ENCODE results near the gene COX6A1.
"Not testable (repeated sequence)": the region's sequence is repeated elsewhere in the genome, so short reads cannot be mapped to it uniquely, and the experiment has no call there.

Gene COX6A1

DNA sequence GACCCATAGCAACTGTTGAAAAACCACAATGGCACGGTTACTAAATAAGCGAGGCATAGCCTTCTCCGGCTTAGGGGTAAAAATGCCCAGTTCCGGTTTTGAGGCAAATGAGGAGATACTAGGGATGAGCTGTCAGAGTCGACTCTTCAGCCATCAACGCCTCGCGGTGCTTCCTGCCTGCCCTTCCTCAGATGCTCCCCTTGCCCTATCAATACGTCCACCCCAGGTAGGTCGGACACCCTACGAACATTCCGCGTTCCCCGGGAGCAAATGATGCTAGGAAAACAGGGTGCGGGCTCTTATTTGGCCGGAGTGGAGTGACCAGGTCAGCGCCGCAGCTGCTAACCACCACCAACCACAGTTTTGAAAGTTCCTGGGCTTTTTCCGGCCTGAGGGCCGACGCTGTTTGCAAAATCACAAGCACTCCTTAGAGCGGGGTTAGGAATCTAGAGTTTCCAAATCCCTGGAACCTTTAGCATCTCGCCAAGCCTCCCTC lies 30.5 kb downstream of the COX6A1 start:
- no peak for DNase-seq

DNA sequence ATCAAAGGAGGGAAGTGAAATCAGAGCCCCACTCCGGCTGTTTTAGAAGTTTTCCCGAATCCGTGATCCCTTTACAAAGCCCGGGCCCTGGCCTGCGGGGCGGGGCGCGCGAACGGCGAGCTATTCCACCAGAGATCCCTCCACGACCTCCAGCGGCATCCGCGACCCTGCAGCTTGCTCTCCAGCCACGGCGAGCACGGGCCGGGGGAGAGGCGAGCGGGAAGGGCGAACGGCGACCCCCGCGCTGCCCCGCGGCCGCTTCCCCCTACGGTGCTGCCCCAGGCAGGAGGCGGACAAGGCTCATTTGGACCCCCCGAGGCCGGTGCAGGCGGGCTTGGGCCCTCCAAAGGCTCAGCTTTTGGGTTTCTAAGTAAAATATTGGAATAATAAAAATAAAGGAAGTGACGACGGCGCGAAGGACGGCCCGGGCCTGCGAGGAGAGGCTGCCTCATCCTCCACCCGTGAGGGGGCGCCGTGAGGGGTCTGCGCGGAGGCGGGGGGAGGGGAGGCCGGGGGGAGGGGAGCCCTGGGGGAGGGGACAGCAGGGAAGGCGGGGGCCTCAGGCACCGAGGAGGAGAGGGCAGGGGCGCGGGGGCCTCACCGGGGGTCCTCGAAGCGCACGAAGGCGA lies 31.0 kb downstream of the COX6A1 start:
- DNase-seq: no peak

- DNase-seq: peak; percentile 97
Observed at GRCh38 chr12:120469450-120470149, 31.7 kb downstream of the COX6A1 start, which contains the start of gene SRSF9. Gene SRSF9 (minus strand): TSS chr12:120469748. CDS start chr12:120469609, 139 bp downstream.

DNA sequence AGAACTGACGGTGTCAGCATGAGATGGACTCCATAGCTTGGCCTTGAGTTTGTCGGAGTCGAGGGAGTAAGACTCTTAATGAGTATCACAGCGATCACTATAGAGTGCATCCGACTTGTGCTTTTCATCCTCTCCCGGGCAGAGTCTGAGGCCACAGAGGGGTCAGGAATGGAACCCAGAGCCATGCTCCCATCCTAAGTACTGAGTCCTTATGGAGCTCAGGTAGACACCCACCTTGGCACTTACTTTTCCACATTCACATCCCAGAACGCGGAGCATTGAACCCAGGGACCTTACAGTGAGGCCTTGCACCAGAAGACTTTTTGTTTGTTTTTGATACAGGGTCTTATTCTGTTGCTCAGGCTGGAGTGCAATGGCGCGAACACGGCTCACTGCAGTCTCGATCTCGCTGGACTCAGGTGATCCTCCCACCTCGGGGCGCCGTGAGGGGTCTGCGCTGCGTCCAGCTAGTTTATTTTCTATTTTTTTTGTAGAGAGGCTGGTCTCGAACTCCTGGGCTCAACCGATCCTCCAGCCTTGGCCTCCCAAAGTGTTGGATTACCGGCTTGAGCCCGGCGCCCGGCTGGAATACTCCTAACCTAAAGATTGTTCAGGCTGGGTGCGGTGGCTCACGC lies 32.4 kb downstream of the COX6A1 start:
- DNase-seq: no peak

DNA sequence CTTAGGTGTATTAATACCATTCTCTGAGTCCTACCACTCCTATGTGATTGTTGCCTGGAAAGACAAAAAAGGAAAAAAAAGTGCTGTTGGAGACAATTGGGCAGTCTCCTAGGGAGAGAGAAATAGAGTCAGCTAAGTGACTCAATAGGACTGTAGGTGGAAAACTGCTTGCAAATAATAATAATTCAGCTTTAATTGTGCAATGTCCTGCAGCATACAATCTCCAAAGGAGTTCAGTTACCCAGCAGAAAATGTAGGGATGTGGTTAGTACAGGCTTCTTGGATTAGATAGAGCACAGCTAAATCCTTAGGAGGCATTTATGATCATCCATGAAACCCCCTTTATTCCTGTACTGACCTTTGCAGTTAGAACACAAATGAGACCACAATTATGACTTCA lies 34.6 kb downstream of the COX6A1 start:
- DNase-seq: no peak

GRCh38 chr12:120473807-120474615 lies 36.1 kb downstream of the COX6A1 start:
- no peak for DNase-seq

- DNase-seq: no peak
Observed at GRCh38 chr12:120474616-120474960, 36.7 kb downstream of the COX6A1 start.

GRCh38 chr12:120475643-120476042 lies 37.7 kb downstream of the COX6A1 start:
- DNase-seq: no peak

- DNase-seq: no peak
Observed at GRCh38 chr12:120479458-120479857, 41.5 kb downstream of the COX6A1 start.

DNA sequence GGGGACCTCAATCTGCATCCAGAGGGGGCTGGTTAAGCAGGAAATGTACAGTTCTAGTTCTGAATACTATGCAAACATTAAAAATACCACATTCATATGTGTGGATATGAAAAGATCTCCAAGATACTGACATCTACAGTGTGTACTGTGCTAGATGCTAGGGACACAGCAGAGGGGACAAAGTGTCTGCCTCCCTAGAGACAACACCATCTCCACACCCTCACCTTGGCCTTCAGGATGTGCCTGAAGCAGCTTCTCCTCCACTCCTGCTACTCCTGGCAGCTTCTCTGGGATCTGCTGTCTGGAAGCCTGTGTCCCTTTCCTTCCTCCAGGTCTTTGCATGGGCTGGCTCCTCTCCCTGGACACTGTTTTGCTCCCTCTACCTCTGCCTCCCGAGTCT lies 42.3 kb downstream of the COX6A1 start:
- DNase-seq: no peak

DNA sequence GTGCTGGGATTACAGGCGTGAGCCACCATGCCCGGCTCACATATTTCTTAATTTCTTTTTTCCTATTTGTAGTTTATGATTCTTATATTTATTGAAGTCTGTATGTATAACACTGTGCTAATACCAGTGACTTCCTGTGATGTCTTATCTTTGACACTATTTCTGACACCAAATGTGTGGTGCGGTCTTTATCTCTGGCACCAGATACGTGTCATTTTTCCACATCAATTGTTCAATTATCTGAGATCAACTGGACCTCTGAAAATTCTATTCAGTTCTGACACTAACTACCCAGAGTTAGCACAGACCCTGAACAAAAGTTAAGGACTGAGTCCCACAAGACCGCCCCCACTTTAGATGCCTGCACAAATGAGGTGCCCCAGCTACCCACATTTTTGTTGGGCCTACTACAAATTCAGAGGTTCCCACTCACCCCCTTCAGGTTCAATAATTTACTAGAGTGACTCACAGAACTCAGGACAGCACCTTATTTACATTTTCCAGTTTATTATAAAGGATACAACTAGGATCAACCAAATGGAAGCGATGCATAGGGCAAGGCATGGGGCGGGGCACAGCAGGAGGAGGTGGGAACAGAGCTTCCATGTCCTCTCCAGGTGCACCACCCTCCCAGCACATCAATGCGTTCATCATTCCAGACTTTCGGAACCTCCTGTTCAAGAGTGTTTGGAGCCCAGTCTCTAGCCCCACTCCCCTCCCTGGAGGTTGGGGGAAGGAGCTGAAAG lies 43.3 kb downstream of the COX6A1 start:
- no peak for DNase-seq

- no peak for DNase-seq
Observed at GRCh38 chr12:120483621-120484020, 45.7 kb downstream of the COX6A1 start.

GRCh38 chr12:120485961-120486881 lies 48.3 kb downstream of the COX6A1 start:
- no peak for DNase-seq

DNA sequence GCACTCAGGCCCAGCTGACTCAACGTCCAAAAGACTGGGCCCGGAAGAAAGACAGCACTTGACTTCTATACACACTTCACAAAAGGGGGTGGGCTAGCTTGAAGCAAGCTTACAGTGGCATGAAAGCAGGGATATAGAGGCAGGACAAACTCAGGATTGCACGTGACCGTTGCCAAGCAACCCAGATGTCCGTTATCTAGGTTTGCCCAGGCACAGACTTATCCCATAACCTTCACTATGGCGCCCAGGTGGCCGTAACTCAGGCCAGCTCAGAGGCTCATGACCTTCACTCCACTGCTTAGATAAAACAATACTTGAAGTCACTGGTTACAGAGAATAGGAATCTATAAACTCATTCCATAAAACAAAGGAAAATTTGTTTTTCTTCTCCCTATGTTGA lies 49.6 kb downstream of the COX6A1 start:
- not testable (repeated sequence) for DNase-seq

GRCh38 chr12:120488057-120488640 lies 50.2 kb downstream of the COX6A1 start:
- no peak for DNase-seq

- DNase-seq: no peak
Observed at GRCh38 chr12:120489018-120489417, 51.1 kb downstream of the COX6A1 start.

DNA sequence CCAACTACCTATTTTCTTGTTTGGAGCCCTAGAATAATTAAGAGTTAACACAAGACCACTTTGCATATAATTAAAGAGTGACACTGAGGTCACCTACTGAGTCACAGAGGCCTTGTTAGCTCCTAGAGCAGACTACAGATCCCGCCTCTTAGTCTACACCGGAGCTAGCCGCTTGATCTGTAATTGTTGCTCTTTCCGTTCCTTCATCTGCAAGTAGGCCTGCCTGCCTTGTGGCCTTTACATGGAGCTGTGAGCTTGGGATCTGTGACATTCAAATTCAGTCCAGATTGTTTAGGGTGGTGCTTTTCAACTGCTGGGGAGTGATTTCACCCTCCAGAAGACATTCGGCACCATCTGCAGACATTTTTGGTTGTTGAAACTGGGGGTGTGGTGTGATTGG lies 52.4 kb downstream of the COX6A1 start:
- no peak for DNase-seq
